GM13977 (cell line): ENCODE measurements around the gene ACOXL.
"Not testable (repeated sequence)": the region's sequence is repeated elsewhere in the genome, so short reads cannot be mapped to it uniquely, and the experiment has no call there.

Experiments used
- DNase-seq: peaks from one replicate; pipeline ENCODE4 v3.0.0; 2012; ENCODE audit warnings: low spot score
- CTCF ChIP-seq: IDR thresholded peaks from 2 replicates; pipeline ENCODE4 v1.5.1; 2012; ENCODE audit warnings: mild to moderate bottlenecking, control low read depth; ENCODE audit not compliant: insufficient read depth; ENCODE audit errors: extremely low read depth, missing control alignments
- in situ Hi-C: fragments of 300-500 bp; cut with MboI; formaldehyde crosslinking; loops from one replicate; pipeline ENCODE4 v1.12.0; 2022; ENCODE audit warnings: low sequenced_read_pairs, low pct_unique_long_range_greater_than_20kb, mixed read lengths, inconsistent platforms; ENCODE audit not compliant: unreplicated experiment

ACOXL gene

DNA sequence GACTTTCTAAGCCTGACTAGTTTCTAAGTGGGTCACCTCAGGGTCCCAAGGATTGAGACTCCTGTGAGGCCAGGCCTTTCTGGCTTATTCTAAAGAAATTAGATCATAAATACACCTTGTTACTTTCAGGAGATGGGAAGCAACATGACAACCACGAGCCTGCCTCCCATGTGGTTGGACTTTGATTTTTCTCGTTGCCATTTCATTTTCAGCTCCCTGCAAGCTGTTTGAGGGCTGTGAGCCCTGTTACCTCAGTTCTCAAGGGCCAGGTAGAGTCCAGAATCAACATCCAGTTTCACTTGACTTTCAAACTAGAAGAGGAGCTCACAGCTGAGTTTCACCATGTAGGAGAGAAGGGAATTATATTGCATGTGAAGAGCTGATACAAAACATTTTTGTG, 228.6 kb downstream of the ACOXL start:
- no peak for DNase-seq
- no peak for TF ChIP-seq CTCF
- in situ Hi-C loops = no loop called here

GRCh38 chr2:110961643-110962042, 229.3 kb downstream of the ACOXL start:
- in situ Hi-C loops, DNase-seq: not testable (repeated sequence)

DNA sequence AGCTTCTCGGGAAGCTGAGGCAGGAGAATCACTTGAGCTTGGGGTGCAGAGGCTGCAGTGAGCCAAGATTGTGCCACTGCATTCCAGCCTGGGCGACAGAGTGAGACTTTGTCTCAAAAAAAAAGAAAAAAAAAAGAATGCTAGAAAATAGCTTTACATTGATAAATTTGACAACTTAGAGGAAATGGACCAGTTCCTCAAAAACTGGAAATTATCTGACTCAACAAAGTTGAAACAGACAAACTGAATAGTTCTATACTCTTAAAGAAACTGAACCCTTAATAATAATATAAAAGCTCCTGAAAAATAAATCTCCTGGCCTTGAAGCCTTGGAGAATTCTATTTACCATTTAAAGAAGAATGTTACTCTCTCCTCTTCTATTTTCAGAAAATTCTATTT, 237.3 kb downstream of the ACOXL start:
- no peak for DNase-seq
- TF ChIP-seq CTCF = no peak
- in situ Hi-C loops = no loop called here

GRCh38 chr2:110970201-110970600, 237.8 kb downstream of the ACOXL start:
- in situ Hi-C loops = no loop called here
- TF ChIP-seq CTCF = no peak

GRCh38 chr2:110971811-110972210, 239.4 kb downstream of the ACOXL start:
- no peak for TF ChIP-seq CTCF
- in situ Hi-C loops = no loop called here
- DNase-seq = no peak

More at GRCh38 chr2:110970201-110970600, 237.8 kb downstream of the ACOXL start:
- DNase-seq = no peak

DNA sequence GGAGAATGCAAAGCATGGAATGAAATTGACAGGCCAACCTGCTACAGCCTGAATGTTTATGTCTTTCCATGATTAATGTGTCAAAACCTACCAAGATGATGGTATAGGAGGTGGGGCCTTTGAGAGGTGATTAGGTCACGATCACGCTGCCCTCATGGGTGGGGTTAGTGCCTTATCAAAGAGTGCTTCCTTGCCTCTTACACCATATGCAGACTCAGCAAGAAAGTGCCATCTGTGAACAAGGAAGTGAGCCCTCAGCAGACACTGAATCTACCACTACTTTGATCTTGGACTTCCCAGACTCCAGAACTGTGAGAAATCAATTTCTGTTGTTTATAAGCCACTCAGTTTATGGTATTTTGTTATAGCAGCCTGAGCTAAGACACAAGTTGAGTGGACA, 240.9 kb downstream of the ACOXL start:
- no peak for DNase-seq
- in situ Hi-C loops = no loop called here
- no peak for TF ChIP-seq CTCF

DNA sequence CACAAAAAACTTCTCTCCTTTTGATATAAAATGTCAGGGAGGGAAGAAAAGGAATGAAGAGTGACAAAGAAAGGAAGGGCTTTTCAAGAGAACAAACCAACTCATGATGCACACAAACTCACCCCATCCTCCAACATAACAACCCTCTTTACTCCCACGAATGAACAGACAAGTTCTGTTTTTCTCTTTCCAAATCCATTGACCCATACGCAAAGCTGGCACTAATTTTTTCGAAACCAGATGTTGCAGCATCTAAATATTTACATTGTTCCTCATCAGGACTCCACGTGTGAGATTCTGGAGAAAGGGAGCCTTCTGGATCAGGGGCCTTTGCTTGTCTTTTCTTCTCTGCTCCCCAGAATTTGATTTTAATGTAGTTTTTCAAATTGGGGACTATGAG, 245.0 kb downstream of the ACOXL start:
- TF ChIP-seq CTCF = no peak
- no peak for DNase-seq

More for the DNA sequence above, 245.0 kb downstream of the ACOXL start:
- in situ Hi-C loops = no loop called here
